Stimulated activated CD8-positive, alpha-beta memory T cell treated with anti-CD3 and anti-CD28 coated beads, Interleukin-2, amount 100 ng/mL, for 1 hour (primary cell): Measurements from ENCODE around the gene MYMK.

Experiments used
- DNase-seq, 2 donors: peaks; one replicate each; pipeline ENCODE4 v3.0.0-alpha.2; 2020; ENCODE audit warnings: low read depth in 2 of 2

The MYMK gene

GRCh38 chr9:133468374-133468773, 56.4 kb downstream of the MYMK start:
- DNase-seq: no peak

- DNase-seq: no peak
Observed at GRCh38 chr9:133467101-133467500, 57.7 kb downstream of the MYMK start.

DNA sequence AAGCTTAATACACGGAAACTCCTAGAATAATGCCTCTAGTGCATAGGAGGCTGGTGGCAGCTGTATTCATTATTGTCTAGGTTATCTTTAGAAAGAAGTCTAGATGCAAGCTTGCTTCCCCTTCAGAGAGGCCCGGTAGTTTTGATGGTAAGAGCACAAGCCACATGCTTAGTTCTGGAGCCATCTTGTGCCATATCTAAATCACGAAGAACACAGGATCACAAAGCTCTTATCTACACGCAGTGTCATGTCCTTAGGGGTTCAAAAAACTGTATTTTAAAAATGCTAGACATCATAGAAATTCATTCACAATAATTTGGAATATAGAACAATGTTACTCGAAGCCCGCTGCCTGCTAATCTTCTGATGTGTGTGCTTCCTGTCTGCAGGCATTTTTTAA, 58.8 kb downstream of the MYMK start:
- DNase-seq: no peak

GRCh38 chr9:133464638-133465037, 60.1 kb downstream of the MYMK start:
- DNase-seq: no peak
